Measurements from ENCODE around the gene KCTD2.

Gene KCTD2, protein sequence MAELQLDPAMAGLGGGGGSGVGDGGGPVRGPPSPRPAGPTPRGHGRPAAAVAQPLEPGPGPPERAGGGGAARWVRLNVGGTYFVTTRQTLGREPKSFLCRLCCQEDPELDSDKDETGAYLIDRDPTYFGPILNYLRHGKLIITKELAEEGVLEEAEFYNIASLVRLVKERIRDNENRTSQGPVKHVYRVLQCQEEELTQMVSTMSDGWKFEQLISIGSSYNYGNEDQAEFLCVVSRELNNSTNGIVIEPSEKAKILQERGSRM

DNA sequence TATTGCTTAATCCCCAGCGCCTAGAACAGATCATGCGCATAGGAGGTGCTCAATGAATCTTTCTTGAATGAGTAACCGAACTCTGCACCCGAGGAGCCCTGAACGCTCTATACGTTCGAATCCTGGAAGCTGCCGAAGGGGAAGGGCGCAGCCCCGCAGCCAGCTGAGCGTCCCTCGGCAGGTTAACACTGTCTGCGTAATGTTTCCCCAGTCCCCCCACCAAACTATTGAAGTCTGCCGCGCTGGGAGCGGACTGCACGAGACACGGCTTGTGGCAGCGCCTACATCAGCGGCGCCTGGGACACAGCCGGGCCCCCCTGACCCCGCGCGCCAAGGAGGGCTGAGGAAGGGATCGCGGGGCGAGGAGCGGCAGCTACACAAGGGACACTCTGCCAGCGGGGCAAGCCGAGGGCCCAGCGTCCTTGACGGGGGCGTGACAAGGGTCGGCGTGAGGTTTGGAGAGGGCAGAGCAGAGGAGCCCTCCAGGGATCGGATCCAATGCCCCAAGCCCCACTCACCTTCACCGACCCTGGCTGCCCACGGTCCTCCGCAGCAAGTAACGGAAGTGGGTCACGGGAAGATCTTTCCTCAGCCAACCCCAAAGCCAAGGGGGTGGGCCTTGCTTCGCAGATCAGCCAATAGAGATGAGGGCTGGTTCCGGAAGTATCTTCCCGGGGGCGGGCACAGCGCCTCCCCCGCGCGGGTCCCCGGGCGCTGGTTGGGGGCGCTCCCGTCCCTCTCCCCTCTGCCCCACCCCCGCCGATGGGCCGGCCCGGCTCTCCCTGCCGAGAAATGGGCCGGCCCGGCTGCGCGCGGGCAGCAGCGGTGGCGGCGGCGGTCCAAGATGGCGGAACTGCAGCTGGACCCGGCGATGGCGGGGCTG is at the start of gene KCTD2, which contains the start of gene ATP5PD:
Gene KCTD2, plus strand, starts transcription at position 819 of the 883 bp plus-strand sequence. Its CDS starts 26 bp downstream, at position 845.
Gene ATP5PD, minus strand, starts transcription at position 563 of the 883 bp plus-strand sequence. CDS start 4,319 bp downstream, outside the sequence.
- TF ChIP-seq TARDBP (IDR thresholded peaks at IDR 0.05), result no peak
- TF ChIP-seq HDGF (IDR thresholded peaks at IDR 0.05; ENCODE audit: borderline replicate concordance), result no peak; the same call in 1 of the 2 replicates
- no peak for TF ChIP-seq ARNT (IDR thresholded peaks at IDR 0.05)
- TF ChIP-seq FOXM1 (IDR thresholded peaks at IDR 0.05; ENCODE audit: borderline replicate concordance), result peak; percentile 98
- no peak for TF ChIP-seq ZNF384 (IDR thresholded peaks at IDR 0.05)
- no peak for TF ChIP-seq NFRKB (IDR thresholded peaks at IDR 0.05)
- TF ChIP-seq, protein P1, sequence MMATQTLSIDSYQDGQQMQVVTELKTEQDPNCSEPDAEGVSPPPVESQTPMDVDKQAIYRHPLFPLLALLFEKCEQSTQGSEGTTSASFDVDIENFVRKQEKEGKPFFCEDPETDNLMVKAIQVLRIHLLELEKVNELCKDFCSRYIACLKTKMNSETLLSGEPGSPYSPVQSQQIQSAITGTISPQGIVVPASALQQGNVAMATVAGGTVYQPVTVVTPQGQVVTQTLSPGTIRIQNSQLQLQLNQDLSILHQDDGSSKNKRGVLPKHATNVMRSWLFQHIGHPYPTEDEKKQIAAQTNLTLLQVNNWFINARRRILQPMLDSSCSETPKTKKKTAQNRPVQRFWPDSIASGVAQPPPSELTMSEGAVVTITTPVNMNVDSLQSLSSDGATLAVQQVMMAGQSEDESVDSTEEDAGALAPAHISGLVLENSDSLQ (IDR thresholded peaks at IDR 0.05), result peak; percentile 94
- no peak for TF ChIP-seq CTBP1 (IDR thresholded peaks at IDR 0.05; ENCODE audit: borderline replicate concordance)
- no peak for TF ChIP-seq SUZ12 (IDR thresholded peaks at IDR 0.05)
- no peak for TF ChIP-seq BHLHE40 (IDR thresholded peaks at IDR 0.05; ENCODE audit: borderline replicate concordance)
- TF ChIP-seq SP1 (IDR thresholded peaks at IDR 0.05), result no peak
- no peak for TF ChIP-seq LEF1 (IDR thresholded peaks at IDR 0.05; ENCODE audit: borderline replicate concordance)
- TF ChIP-seq FOXA1 (IDR thresholded peaks at IDR 0.05), result no peak
- TF ChIP-seq L3MBTL2 (conservative IDR thresholded peaks at IDR 0.05), result no peak
- TF ChIP-seq ELF4 (IDR thresholded peaks at IDR 0.05), result peak; percentile 63
- no peak for TF ChIP-seq FOXK2 (IDR thresholded peaks at IDR 0.05)
- peak; percentile 97 for DNase-seq (ENCODE audit: extremely low spot score)
- ChIA-PET CTCF (interaction anchor here (0.7 kb wide), 1 partner anchor 117 kb away, joined by 3 read pairs; no protein-coding TSS in a partner anchor), POLR2A (interaction anchor here (0.5 to 3.5 kb wide), 11 partner anchors 8 to 160 kb away, joined by 3 to 31 read pairs (median 4); partner anchors contain the start of genes ARMC7, CDR2L and MRPL58)

DNA sequence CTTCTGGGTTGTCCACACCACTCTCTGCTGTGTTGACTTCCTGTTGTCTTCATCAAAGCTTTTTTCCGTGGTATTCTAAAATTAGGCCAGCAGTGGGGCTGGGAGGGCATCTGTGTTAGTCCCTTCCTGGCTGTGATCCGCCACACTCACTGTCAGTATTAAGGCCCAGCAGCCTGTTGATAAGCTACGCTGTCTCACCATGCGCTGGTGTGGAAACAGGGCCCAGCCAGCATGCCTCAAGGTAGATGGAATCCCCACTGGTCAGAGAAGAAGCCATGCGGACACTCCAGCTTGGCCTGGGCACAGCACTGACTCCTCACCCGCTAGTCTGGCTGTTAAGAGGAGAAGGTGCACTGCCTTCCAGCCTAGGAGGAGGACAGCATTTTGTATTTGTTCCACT is 48.2 kb upstream of the KCTD2 start:
- CTCF ChIA-PET, result interaction anchor here (0.6 kb wide), 1 partner anchor 64 kb away, joined by 3 read pairs; no protein-coding TSS in a partner anchor

DNA sequence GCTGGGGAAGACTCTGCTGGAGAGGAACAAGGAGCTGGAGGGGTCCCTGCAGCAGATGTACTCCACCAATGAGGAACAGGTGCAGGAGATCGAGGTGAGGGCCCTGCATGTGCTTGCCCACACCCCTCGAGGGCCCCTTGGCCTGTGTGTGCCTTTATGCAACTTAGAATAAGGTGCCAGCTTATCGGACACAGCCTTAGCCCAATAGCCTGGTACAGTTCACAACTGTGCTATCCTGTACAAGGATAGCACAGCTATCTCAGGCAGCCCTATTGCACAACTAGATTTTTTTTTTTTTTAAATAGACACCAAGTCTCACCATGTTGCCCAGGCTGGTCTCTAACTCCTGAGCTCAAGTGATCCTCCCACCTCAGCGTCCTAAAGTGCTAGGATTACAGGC is 47.5 kb upstream of the KCTD2 start:
- POLR2A ChIA-PET, result interaction anchor here (0.6 to 2.6 kb wide), 4 partner anchors 8 to 17 kb away, joined by 3 to 19 read pairs (median 6); partner anchors contain the start of genes CDR2L and MRPL58
- no peak for TF ChIP-seq ELF4 (IDR thresholded peaks at IDR 0.05)
- CTCF ChIA-PET, result interaction anchor here (0.6 kb wide), 1 partner anchor 11 kb away, joined by 3 read pairs; no protein-coding TSS in a partner anchor
- no peak for DNase-seq (ENCODE audit: extremely low spot score)

More for the DNA sequence above, 48.2 kb upstream of the KCTD2 start:
- POLR2A ChIA-PET, result interaction anchor here (0.9 to 2.6 kb wide), 2 partner anchors 11 to 13 kb away, joined by 3 to 19 read pairs; partner anchors contain the start of gene MRPL58
- TF ChIP-seq NFRKB (IDR thresholded peaks at IDR 0.05), result no peak
- no peak for TF ChIP-seq SUZ12 (IDR thresholded peaks at IDR 0.05)
- TF ChIP-seq LEF1 (IDR thresholded peaks at IDR 0.05; ENCODE audit: borderline replicate concordance), result no peak
- TF ChIP-seq BHLHE40 (IDR thresholded peaks at IDR 0.05; ENCODE audit: borderline replicate concordance), result no peak
- DNase-seq (ENCODE audit: extremely low spot score), result no peak

DNA sequence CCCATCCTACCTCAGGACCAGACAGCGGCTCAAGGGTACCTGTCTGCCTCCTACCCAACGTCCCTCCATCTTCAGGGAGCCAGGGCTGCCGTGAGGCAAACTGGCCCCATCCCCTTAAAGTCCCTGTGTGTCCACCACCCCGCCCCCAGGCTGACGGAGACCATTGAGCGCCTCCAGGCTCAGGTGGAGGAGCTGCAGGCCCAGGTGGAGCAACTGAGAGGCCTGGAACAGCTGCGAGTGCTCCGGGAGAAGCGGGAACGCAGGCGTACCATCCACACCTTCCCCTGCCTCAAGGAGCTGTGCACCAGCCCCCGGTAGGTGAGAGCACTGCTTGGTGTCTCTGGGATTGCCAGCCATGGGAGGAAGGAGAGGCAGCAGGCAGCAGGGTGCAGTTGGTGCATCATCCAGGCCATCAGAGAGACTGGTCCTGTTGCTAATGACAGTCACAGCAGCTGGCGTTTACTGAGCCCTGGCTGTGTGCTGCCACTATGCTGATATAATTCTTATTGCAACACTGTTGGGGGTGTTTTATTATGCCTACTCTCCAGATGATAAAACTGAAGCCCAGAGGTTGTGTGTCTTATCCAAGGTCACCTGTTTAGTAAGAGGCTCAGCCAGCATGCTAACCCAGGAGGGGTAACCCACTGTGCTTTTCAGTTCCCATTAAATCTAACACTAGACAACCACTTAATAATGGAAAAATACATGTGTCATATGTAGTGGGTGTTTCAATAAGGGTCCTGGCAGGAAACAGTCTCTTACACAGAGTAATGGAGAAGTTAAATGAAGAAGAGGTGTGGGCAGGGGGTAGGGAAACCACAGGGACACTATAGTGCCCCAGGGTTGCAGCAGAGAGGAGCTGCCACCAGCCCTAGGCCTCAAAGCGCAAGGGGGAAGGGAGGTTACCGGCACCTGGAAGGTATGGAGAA is 44.8 kb upstream of the KCTD2 start:
- no peak for TF ChIP-seq CTBP1 (IDR thresholded peaks at IDR 0.05; ENCODE audit: borderline replicate concordance)
- ChIA-PET CTCF (interaction anchor here (1.2 kb wide), 1 partner anchor 41 kb away, joined by 4 read pairs; no protein-coding TSS in a partner anchor), POLR2A (interaction anchor here (0.6 to 3.3 kb wide), 2 partner anchors 10 to 33 kb away, joined by 3 to 23 read pairs; partner anchors contain the start of gene MRPL58)
- DNase-seq (ENCODE audit: extremely low spot score), result no peak

DNA sequence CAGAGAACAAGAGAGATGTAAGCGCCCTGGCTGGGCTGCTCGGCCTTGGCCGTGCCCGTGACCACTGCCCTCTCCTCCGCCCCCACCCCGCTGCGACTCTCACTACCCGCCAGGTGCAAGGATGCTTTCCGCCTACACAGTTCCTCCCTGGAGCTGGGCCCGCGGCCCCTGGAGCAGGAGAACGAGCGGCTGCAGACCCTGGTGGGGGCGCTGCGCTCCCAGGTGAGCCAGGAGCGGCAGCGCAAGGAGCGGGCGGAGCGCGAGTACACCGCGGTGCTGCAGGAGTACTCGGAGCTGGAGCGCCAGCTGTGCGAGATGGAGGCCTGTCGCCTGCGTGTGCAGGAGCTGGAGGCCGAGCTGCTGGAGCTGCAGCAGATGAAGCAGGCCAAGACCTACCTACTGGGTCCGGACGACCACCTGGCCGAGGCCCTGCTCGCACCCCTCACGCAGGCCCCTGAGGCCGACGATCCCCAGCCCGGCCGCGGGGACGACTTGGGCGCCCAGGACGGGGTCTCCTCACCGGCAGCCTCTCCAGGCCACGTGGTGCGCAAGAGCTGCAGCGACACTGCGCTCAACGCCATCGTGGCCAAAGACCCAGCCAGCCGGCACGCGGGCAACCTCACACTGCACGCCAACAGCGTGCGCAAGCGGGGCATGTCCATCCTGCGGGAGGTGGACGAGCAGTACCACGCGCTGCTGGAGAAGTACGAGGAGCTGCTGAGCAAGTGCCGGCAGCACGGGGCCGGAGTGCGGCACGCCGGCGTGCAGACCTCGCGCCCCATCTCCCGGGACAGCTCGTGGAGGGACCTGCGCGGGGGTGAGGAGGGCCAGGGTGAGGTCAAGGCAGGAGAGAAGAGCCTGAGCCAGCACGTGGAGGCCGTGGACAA is 43.7 kb upstream of the KCTD2 start:
- ChIA-PET POLR2A (interaction anchor here (0.6 to 3.3 kb wide), 2 partner anchors 9 to 32 kb away, joined by 3 to 23 read pairs; partner anchors contain the start of gene MRPL58), CTCF (interaction anchor here (0.6 to 1.4 kb wide), 2 partner anchors 12 to 40 kb away, joined by 3 to 4 read pairs; no protein-coding TSS in a partner anchor)
- no peak for TF ChIP-seq ARNT (IDR thresholded peaks at IDR 0.05)
- no peak for DNase-seq (ENCODE audit: extremely low spot score)

DNA sequence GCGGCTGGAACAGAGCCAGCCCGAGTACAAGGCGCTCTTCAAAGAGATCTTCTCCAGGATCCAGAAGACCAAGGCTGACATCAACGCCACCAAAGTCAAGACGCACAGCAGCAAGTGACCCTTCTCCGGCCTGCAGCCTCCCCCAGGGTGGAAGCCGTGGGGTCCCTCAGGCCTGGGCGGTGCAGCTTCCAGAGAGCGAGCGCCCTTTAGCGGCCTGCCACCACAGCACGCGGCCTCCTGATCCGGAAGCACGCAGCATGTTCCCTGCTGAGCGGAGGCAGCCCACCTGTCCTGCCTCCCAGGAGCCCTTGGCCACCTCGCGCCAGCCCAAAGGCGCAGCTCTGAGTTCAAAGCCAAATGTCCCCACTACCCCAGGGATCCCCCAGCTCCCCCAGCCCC is 43.1 kb upstream of the KCTD2 start:
- ChIA-PET CTCF (interaction anchor here (0.6 to 1.4 kb wide), 3 partner anchors 13 to 43 kb away, joined by 3 to 4 read pairs (median 3); no protein-coding TSS in a partner anchor), POLR2A (interaction anchor here (3.3 kb wide), 1 partner anchor 8 kb away, joined by 23 read pairs; the partner anchor contains the start of gene MRPL58)
- no peak for TF ChIP-seq BHLHE40 (IDR thresholded peaks at IDR 0.05; ENCODE audit: borderline replicate concordance)
- no peak for TF ChIP-seq L3MBTL2 (conservative IDR thresholded peaks at IDR 0.05)
- TF ChIP-seq NFRKB (IDR thresholded peaks at IDR 0.05), result no peak
- no peak for TF ChIP-seq FOXM1 (IDR thresholded peaks at IDR 0.05; ENCODE audit: borderline replicate concordance)
- no peak for TF ChIP-seq SUZ12 (IDR thresholded peaks at IDR 0.05)
- TF ChIP-seq ZNF384 (IDR thresholded peaks at IDR 0.05), result no peak
- TF ChIP-seq FOXA1 (IDR thresholded peaks at IDR 0.05), result no peak
- no peak for TF ChIP-seq ELF4 (IDR thresholded peaks at IDR 0.05)
- no peak for TF ChIP-seq FOXK2 (IDR thresholded peaks at IDR 0.05)
- TF ChIP-seq CTBP1 (IDR thresholded peaks at IDR 0.05; ENCODE audit: borderline replicate concordance), result no peak
- TF ChIP-seq TARDBP (IDR thresholded peaks at IDR 0.05), result no peak
- TF ChIP-seq ARNT (IDR thresholded peaks at IDR 0.05), result no peak
- no peak for TF ChIP-seq SP1 (IDR thresholded peaks at IDR 0.05)
- TF ChIP-seq, protein P1 (IDR thresholded peaks at IDR 0.05), result no peak
- no peak for DNase-seq (ENCODE audit: extremely low spot score)

Measured in HEK293T (cell line).